PFSK-1 (cell line): ENCODE measurements around the gene PEAK1.

Experiments
- POLR2AphosphoS5 ChIP-seq: IDR thresholded peaks from 2 replicates; pipeline ENCODE4 v1.6.1; 2012; ENCODE audit warnings: low read depth, mild to moderate bottlenecking, control low read depth, low read length, moderate library complexity
- TAF1 ChIP-seq: IDR thresholded peaks from 2 replicates; pipeline ENCODE4 v1.6.1; 2012; ENCODE audit warnings: low read length, control low read depth, borderline replicate concordance; ENCODE audit not compliant: insufficient read depth
- TF ChIP-seq, protein P1 (sequence below), 2 experiments: IDR thresholded peaks; 2 replicates each; pipeline versions ENCODE4 v1.6.1 to v1.8.0; 2011 to 2012; ENCODE audit warnings: low read depth in 2 of 2, low read length in 2 of 2, control low read depth in 1 of 2, inconsistent platforms in 1 of 2, mild to moderate bottlenecking in 1 of 2, moderate library complexity in 1 of 2; ENCODE audit not compliant: insufficient read depth in 1 of 2

DNA sequence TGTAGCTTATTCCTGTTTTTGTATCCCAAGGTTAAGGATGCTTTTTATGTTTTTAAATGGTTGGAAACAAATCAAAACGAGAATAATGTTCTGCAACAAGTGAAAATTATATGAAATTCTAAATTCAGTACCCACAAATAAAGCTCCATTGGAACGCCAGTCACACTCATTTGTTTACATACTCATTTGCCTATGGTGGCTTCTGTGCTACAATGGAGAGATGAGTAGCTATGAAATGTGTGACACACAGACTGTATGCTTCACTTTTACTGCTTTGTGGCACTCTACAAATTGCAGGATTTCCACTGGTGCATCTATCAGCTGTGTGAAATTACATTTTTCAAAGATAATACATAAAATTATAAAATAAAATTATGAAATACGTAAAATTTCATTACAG is 236.8 kb downstream of the PEAK1 start:
- TF ChIP-seq, protein P1, sequence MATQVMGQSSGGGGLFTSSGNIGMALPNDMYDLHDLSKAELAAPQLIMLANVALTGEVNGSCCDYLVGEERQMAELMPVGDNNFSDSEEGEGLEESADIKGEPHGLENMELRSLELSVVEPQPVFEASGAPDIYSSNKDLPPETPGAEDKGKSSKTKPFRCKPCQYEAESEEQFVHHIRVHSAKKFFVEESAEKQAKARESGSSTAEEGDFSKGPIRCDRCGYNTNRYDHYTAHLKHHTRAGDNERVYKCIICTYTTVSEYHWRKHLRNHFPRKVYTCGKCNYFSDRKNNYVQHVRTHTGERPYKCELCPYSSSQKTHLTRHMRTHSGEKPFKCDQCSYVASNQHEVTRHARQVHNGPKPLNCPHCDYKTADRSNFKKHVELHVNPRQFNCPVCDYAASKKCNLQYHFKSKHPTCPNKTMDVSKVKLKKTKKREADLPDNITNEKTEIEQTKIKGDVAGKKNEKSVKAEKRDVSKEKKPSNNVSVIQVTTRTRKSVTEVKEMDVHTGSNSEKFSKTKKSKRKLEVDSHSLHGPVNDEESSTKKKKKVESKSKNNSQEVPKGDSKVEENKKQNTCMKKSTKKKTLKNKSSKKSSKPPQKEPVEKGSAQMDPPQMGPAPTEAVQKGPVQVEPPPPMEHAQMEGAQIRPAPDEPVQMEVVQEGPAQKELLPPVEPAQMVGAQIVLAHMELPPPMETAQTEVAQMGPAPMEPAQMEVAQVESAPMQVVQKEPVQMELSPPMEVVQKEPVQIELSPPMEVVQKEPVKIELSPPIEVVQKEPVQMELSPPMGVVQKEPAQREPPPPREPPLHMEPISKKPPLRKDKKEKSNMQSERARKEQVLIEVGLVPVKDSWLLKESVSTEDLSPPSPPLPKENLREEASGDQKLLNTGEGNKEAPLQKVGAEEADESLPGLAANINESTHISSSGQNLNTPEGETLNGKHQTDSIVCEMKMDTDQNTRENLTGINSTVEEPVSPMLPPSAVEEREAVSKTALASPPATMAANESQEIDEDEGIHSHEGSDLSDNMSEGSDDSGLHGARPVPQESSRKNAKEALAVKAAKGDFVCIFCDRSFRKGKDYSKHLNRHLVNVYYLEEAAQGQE (IDR thresholded peaks at IDR 0.05; ENCODE audit: insufficient read depth in 1 of 2, low read depth in 2 of 2, low read length in 2 of 2): no peak
- TF ChIP-seq TAF1 (no peak), POLR2AphosphoS5 (no peak)
